NB4 (cell line): Measurements from ENCODE around the gene SEMA4A.

Source experiments
- CTCF ChIP-seq: IDR thresholded peaks from one replicate; pipeline ENCODE4 v1.5.1; 2012; ENCODE audit warnings: low read depth, low read length
- MYC ChIP-seq: IDR thresholded peaks from 2 replicates; pipeline ENCODE4 v1.6.1; 2011; ENCODE audit warnings: low read depth, low read length
- POLR2A ChIP-seq: IDR thresholded peaks from 2 replicates; pipeline ENCODE4 v1.6.1; 2011; ENCODE audit warnings: mild to moderate bottlenecking; ENCODE audit not compliant: insufficient read length; ENCODE audit errors: extremely low read depth
- TF ChIP-seq, protein P1 (sequence below): IDR thresholded peaks from 2 replicates; pipeline ENCODE4 v1.6.1; 2011; ENCODE audit warnings: low read depth, low read length

GRCh38 chr1:156154317-156154749, 948 bp downstream of the SEMA4A start:
- TF ChIP-seq POLR2A: peak; percentile 29
- TF ChIP-seq CTCF: no peak
- TF ChIP-seq MYC: 0 out of 2 replicates have a peak, but pooled peaks have one; percentile 17
- TF ChIP-seq, protein P1, sequence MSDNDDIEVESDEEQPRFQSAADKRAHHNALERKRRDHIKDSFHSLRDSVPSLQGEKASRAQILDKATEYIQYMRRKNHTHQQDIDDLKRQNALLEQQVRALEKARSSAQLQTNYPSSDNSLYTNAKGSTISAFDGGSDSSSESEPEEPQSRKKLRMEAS: peak; percentile 18; the same call in 1 of the 2 replicates
